Thoracic aorta (tissue), 2 donors: ENCODE data around the gene PHEX. TPM values are rescaled to one million over a fixed set of nuclear protein-coding genes. Genes with fewer than 3 reads are reported as not detected.

Experiments used
- ATAC-seq: fragments of 150-250 bp; one replicate; pipeline ENCODE4 v1.8.0; 2017; ENCODE audit warnings: low read depth; ENCODE audit not compliant: insufficient number of reproducible peaks, low FRiP score
- DNase-seq: peaks from one replicate; pipeline ENCODE4 v3.0.0-alpha.2; 2020; ENCODE audit warnings: low spot score
- H3K27ac ChIP-seq, 2 donors: fragments of 200-600 bp; sonication (generic); 1 replicate in 1 of 2; 2 replicates in 1 of 2; pipeline ENCODE4 v1.5.1; 2016; ENCODE audit warnings: mild to moderate bottlenecking in 2 of 2, moderate library complexity in 2 of 2
- H3K27me3 ChIP-seq: fragments of 200-600 bp; sonication (generic); replicated peaks from 2 replicates; pipeline ENCODE4 v1.6.0; 2016; ENCODE audit warnings: mild to moderate bottlenecking; ENCODE audit not compliant: insufficient read depth
- H3K36me3 ChIP-seq: fragments of 200-600 bp; sonication (generic); one replicate; pipeline ENCODE4 v1.5.1; 2016
- H3K4me1 ChIP-seq, 2 donors: fragments of 200-600 bp; sonication (generic); 1 replicate in 1 of 2; 2 replicates in 1 of 2; pipeline versions ENCODE4 v1.5.1 to v1.6.0; 2016; ENCODE audit warnings: low read depth in 2 of 2, mild to moderate bottlenecking in 1 of 2; ENCODE audit not compliant: control insufficient read depth in 1 of 2
- H3K4me3 ChIP-seq: fragments of 200-600 bp; sonication (generic); 2 replicates; pipeline ENCODE4 v1.5.1; 2016; ENCODE audit warnings: mild to moderate bottlenecking
- H3K9me3 ChIP-seq: fragments of 200-600 bp; sonication (generic); 2 replicates; pipeline ENCODE4 v1.5.1; 2016
- CTCF ChIP-seq: fragments of 200-600 bp; sonication (generic); IDR thresholded peaks from one replicate; pipeline ENCODE4 v1.5.1; 2019; ENCODE audit warnings: antibody characterized with exemption
- total RNA-seq, 2 donors: library from RNA; depleted of rRNA; stranded (reverse); fragments of >200 nt; gene quantifications; one replicate each; pipeline versions ENCODE4 v1.1.0 to v1.2.3, GENCODE V29; 2016

PHEX gene
- total RNA-seq, 2 donors from 2014 or later: 0.35 to 0.68 TPM

- no peak overlapping the region for H3K4me3 ChIP-seq
- no peaks in the 10 kb centered on the region for H3K36me3 ChIP-seq
- H3K4me1 ChIP-seq: no peaks in the 10 kb centered on the region
- H3K27me3 ChIP-seq: no peaks in the 10 kb centered on the region
- no peak overlapping the region for H3K27ac ChIP-seq
- DNase-seq (no peak), ATAC-seq (no peak)
- no peak for TF ChIP-seq CTCF
- H3K9me3 ChIP-seq: no peaks in the 10 kb centered on the region
Measured at GRCh38 chrX:22105231-22105630, 73.1 kb downstream of the PHEX start.

- no peak overlapping the region for H3K4me3 ChIP-seq
- no peak overlapping the region for H3K27ac ChIP-seq
- no peaks in the 10 kb centered on the region for H3K4me1 ChIP-seq
- no peak for TF ChIP-seq CTCF
- no peaks in the 10 kb centered on the region for H3K36me3 ChIP-seq
- no peak for ATAC-seq
- H3K27me3 ChIP-seq: no peaks in the 10 kb centered on the region
- DNase-seq: no peak
- H3K9me3 ChIP-seq: no peaks in the 10 kb centered on the region
Measured at GRCh38 chrX:22105971-22106370, 73.8 kb downstream of the PHEX start.

GRCh38 chrX:22109442-22109841 lies 77.3 kb downstream of the PHEX start:
- H3K27ac ChIP-seq: no peak overlapping the region
- no peaks in the 10 kb centered on the region for H3K36me3 ChIP-seq
- DNase-seq (no peak), ATAC-seq (no peak)
- TF ChIP-seq CTCF: no peak
- no peak overlapping the region for H3K4me3 ChIP-seq
- no peaks in the 10 kb centered on the region for H3K4me1 ChIP-seq
- H3K27me3 ChIP-seq: no peaks in the 10 kb centered on the region
- H3K9me3 ChIP-seq: no peaks in the 10 kb centered on the region

GRCh38 chrX:22110729-22111494 lies 78.8 kb downstream of the PHEX start:
- ATAC-seq (no peak), DNase-seq (no peak)
- TF ChIP-seq CTCF: no peak
- Histone ChIP-seq H3K9me3 (no peaks in the 10 kb centered on the region), H3K4me3 (no peak overlapping the region), H3K27ac (no peak overlapping the region), H3K36me3 (no peaks in the 10 kb centered on the region), H3K4me1 (no peaks in the 10 kb centered on the region), H3K27me3 (no peaks in the 10 kb centered on the region)

GRCh38 chrX:22116605-22117546 lies 84.8 kb downstream of the PHEX start:
- no peak overlapping the region for H3K4me3 ChIP-seq
- H3K4me1 ChIP-seq: no peaks in the 10 kb centered on the region
- H3K36me3 ChIP-seq: no peaks in the 10 kb centered on the region
- ATAC-seq: no peak
- no peak for TF ChIP-seq CTCF
- DNase-seq: no peak
- H3K9me3 ChIP-seq: no peaks in the 10 kb centered on the region
- H3K27ac ChIP-seq: no peak overlapping the region
- H3K27me3 ChIP-seq: no peaks in the 10 kb centered on the region
